IMR-90 (cell line): ENCODE results near the gene RAC2. TPM values are rescaled to one million over a fixed set of nuclear protein-coding genes. Genes with fewer than 3 reads are reported as not detected.

Experiments used
- ATAC-seq: fragments of 200-7000 bp; cut with Tn5 transposase; 2 replicates; pipeline ENCODE4 v1.9.1; 2020; ENCODE audit warnings: low read depth, mild to moderate bottlenecking, moderate library complexity
- BruUV-seq: library from RNA; stranded (reverse); fragments of 400-500 nt; replicated peaks from 2 replicates; lab custom pipeline; 2021; lab: Mats Ljungman, UMichigan
- CTCF ChIA-PET: fragments of 300-600 bp; formaldehyde crosslinking; extraction: SDS; loops from one replicate; lab custom pipeline; 2021; ENCODE audit warnings: antibody characterized with exemption; lab: Yijun Ruan, JAX
- POLR2A ChIA-PET: fragments of 300-600 bp; sonication (Branson Sonifier 250); formaldehyde crosslinking; loops from one replicate; lab custom pipeline; 2022; ENCODE audit warnings: antibody characterized with exemption; ENCODE audit not compliant: unreplicated experiment; lab: Charles Lee
- DNase-seq: peaks from one replicate; pipeline ENCODE4 v3.0.0; 2013
- H2AFZ ChIP-seq: replicated peaks from 2 replicates; pipeline ENCODE3; 2013; ENCODE audit warnings: low read length, mild to moderate bottlenecking; ENCODE audit not compliant: poor library complexity
- H2AK5ac ChIP-seq: 2 replicates; pipeline ENCODE4 v1.6.1; 2013; ENCODE audit warnings: low read depth, low read length, inconsistent platforms
- H2AK9ac ChIP-seq: replicated peaks from 2 replicates; pipeline ENCODE3; 2013; ENCODE audit warnings: mild to moderate bottlenecking, low read depth, low read length, moderate library complexity; ENCODE audit not compliant: poor library complexity
- H2BK120ac ChIP-seq: 2 replicates; pipeline ENCODE4 v1.6.1; 2013; ENCODE audit warnings: low read depth, low read length, inconsistent platforms
- H2BK15ac ChIP-seq: 3 replicates; pipeline ENCODE4 v1.6.1; 2013; ENCODE audit warnings: low read depth, low read length, inconsistent platforms
- H2BK20ac ChIP-seq: 2 replicates; pipeline ENCODE4 v1.6.1; 2013; ENCODE audit warnings: low read depth, mild to moderate bottlenecking, inconsistent platforms, low read length, moderate library complexity
- H2BK5ac ChIP-seq: 2 replicates; pipeline ENCODE4 v1.6.1; 2013; ENCODE audit warnings: mild to moderate bottlenecking, low read depth, low read length, inconsistent platforms; ENCODE audit not compliant: poor library complexity, severe bottlenecking
- H3K14ac ChIP-seq: replicated peaks from 2 replicates; pipeline ENCODE4 v1.6.1; 2013; ENCODE audit warnings: low read depth, low read length, inconsistent platforms
- H3K18ac ChIP-seq: 2 replicates; pipeline ENCODE4 v1.6.1; 2013; ENCODE audit warnings: low read depth, low read length, control low read depth
- H3K23ac ChIP-seq: 2 replicates; pipeline ENCODE4 v1.6.1; 2013; ENCODE audit warnings: low read depth, low read length, inconsistent platforms
- H3K27ac ChIP-seq: 2 replicates; pipeline ENCODE4 v1.5.1; 2013; ENCODE audit warnings: mild to moderate bottlenecking, control low read depth, low read length; ENCODE audit not compliant: insufficient read depth
- H3K27me3 ChIP-seq: 2 replicates; pipeline ENCODE4 v1.6.1; 2013; ENCODE audit warnings: low read length; ENCODE audit not compliant: control insufficient read depth, insufficient read depth
- H3K36me3 ChIP-seq: 2 replicates; pipeline ENCODE4 v1.6.1; 2013; ENCODE audit warnings: low read length, mixed read lengths; ENCODE audit not compliant: control insufficient read depth, insufficient read depth
- H3K4ac ChIP-seq: 2 replicates; pipeline ENCODE4 v1.6.1; 2013; ENCODE audit warnings: low read depth, low read length, inconsistent platforms
- H3K4me1 ChIP-seq: 2 replicates; pipeline ENCODE4 v1.6.1; 2013; ENCODE audit warnings: low read length, mixed read lengths; ENCODE audit not compliant: control insufficient read depth, insufficient read depth
- H3K4me2 ChIP-seq: 2 replicates; pipeline ENCODE4 v1.6.1; 2013; ENCODE audit warnings: low read depth, mild to moderate bottlenecking, control low read depth, low read length, moderate library complexity
- H3K4me3 ChIP-seq: 2 replicates; pipeline ENCODE4 v1.5.1; 2013; ENCODE audit warnings: low read depth, mild to moderate bottlenecking, control low read depth, low read length, moderate library complexity; ENCODE audit not compliant: insufficient read depth
- H3K56ac ChIP-seq: 2 replicates; pipeline ENCODE4 v1.6.1; 2013; ENCODE audit warnings: low read length, inconsistent platforms; ENCODE audit not compliant: insufficient read depth; ENCODE audit errors: extremely low read depth
- H3K79me1 ChIP-seq, 2 experiments: 2 replicates each; pipeline ENCODE4 v1.6.1; 2013; ENCODE audit warnings: low read length in 2 of 2, inconsistent platforms in 1 of 2, low read depth in 1 of 2
- H3K9ac ChIP-seq: 2 replicates; pipeline ENCODE4 v1.6.1; 2013; ENCODE audit warnings: low read depth, low read length, control low read depth
- H3K9me1 ChIP-seq: 2 replicates; pipeline ENCODE4 v1.6.1; 2013; ENCODE audit warnings: low read length, inconsistent platforms; ENCODE audit not compliant: insufficient read depth
- H3K9me3 ChIP-seq: 2 replicates; pipeline ENCODE4 v1.6.1; 2013; ENCODE audit warnings: low read length; ENCODE audit not compliant: control insufficient read depth, insufficient read depth
- H4K20me1 ChIP-seq: 2 replicates; pipeline ENCODE4 v1.6.1; 2013; ENCODE audit warnings: low read length, inconsistent platforms; ENCODE audit not compliant: insufficient read depth
- H4K5ac ChIP-seq: 2 replicates; pipeline ENCODE4 v1.6.1; 2013; ENCODE audit warnings: mild to moderate bottlenecking, low read depth, low read length, control low read depth
- H4K8ac ChIP-seq, 2 experiments: 2 replicates each; pipeline ENCODE4 v1.6.1; 2013; ENCODE audit warnings: low read depth in 2 of 2, low read length in 2 of 2, control low read depth in 1 of 2, inconsistent platforms in 1 of 2
- H4K91ac ChIP-seq: 2 replicates; pipeline ENCODE4 v1.6.1; 2013; ENCODE audit warnings: low read depth, low read length, inconsistent platforms; ENCODE audit not compliant: insufficient read depth
- BHLHE40 ChIP-seq: fragments of 150-350 bp; IDR thresholded peaks from 2 replicates; pipeline ENCODE4 v1.6.1; 2016; ENCODE audit warnings: mild to moderate bottlenecking, low read depth, low read length
- CEBPB ChIP-seq: IDR thresholded peaks from 2 replicates; pipeline ENCODE4 v1.6.1; 2012; ENCODE audit warnings: low read depth, low read length, improper control_type of control experiment
- CHD1 ChIP-seq: IDR thresholded peaks from 2 replicates; pipeline ENCODE4 v1.6.1; 2012; ENCODE audit warnings: low read depth, low read length, improper control_type of control experiment
- CTCF ChIP-seq: conservative IDR thresholded peaks from 2 replicates; pipeline ENCODE4 v1.5.1; 2012; ENCODE audit warnings: mild to moderate bottlenecking, low read depth, low read length, improper control_type of control experiment
- FOS ChIP-seq: fragments of 150-350 bp; IDR thresholded peaks from 2 replicates; pipeline ENCODE4 v1.6.1; 2016; ENCODE audit warnings: low read depth, low read length
- MAFK ChIP-seq: IDR thresholded peaks from 2 replicates; pipeline ENCODE4 v1.6.1; 2012; ENCODE audit warnings: low read depth, low read length, improper control_type of control experiment
- MAZ ChIP-seq: IDR thresholded peaks from 2 replicates; pipeline ENCODE4 v1.6.1; 2012; ENCODE audit warnings: low read depth, mild to moderate bottlenecking, low read length, improper control_type of control experiment, moderate library complexity, borderline replicate concordance
- MXI1 ChIP-seq: IDR thresholded peaks from 2 replicates; pipeline ENCODE4 v1.6.1; 2012; ENCODE audit warnings: low read depth, mild to moderate bottlenecking, low read length, moderate library complexity, borderline replicate concordance
- NFE2L2 ChIP-seq: fragments of 150-350 bp; IDR thresholded peaks from 2 replicates; pipeline ENCODE4 v1.6.1; 2016; ENCODE audit warnings: low read depth, mild to moderate bottlenecking, low read length
- POLR2A ChIP-seq: IDR thresholded peaks from 2 replicates; pipeline ENCODE4 v1.6.1; 2012; ENCODE audit warnings: mild to moderate bottlenecking, low read depth, low read length
- RAD21 ChIP-seq: IDR thresholded peaks from 2 replicates; pipeline ENCODE4 v1.6.1; 2012; ENCODE audit warnings: low read length, improper control_type of control experiment
- RCOR1 ChIP-seq: IDR thresholded peaks from 2 replicates; pipeline ENCODE4 v1.6.1; 2012; ENCODE audit warnings: mild to moderate bottlenecking, low read length, improper control_type of control experiment; ENCODE audit not compliant: insufficient replicate concordance
- RFX5 ChIP-seq: IDR thresholded peaks from 2 replicates; pipeline ENCODE4 v1.8.0; 2012; ENCODE audit warnings: low read depth, mild to moderate bottlenecking, low read length, moderate library complexity
- SMC3 ChIP-seq: fragments of 150-350 bp; IDR thresholded peaks from 2 replicates; pipeline ENCODE4 v1.6.1; 2016; ENCODE audit warnings: low read depth, mild to moderate bottlenecking, antibody characterized with exemption, low read length, moderate library complexity
- WGBS, 2 experiments: methylation state at CpG; one replicate each; pipeline versions ENCODE4 v1.1.5 to v1.1.7; 2013; ENCODE audit warnings: missing lambda C conversion rate in 2 of 2; ENCODE audit not compliant: insufficient read length in 1 of 2; ENCODE audit errors: extremely low coverage in 2 of 2; 5-methylcytosine and 5-hydroxymethylcytosine counted together
- dilution Hi-C: fragments of 300-500 bp; cut with HindIII; formaldehyde crosslinking; loops from one replicate; pipeline ENCODE4 v1.14.3; 2018; ENCODE audit warnings: low sequenced_read_pairs; ENCODE audit not compliant: unreplicated experiment
- in situ Hi-C: fragments of 300-500 bp; cut with MboI; formaldehyde crosslinking; loops from 3 replicates; pipeline ENCODE4 v1.14.3; 2019; ENCODE audit warnings: low sequenced_read_pairs, inconsistent platforms, mixed read lengths
- intact Hi-C: fragments of 100-400 bp; cut with micrococcal nuclease; formaldehyde crosslinking; loops from 2 replicates; pipeline ENCODE4 v1.10.0; 2022
- polyA plus RNA-seq, 3 experiments: library from polyadenylated mRNA; depleted of rRNA; stranded (reverse); fragments of >200 nt; gene quantifications; 2 replicates each; pipeline ENCODE4 v1.2.3, GENCODE V29; 2012; ENCODE audit warnings: low replicate concordance in 1 of 3
- total RNA-seq: library from RNA; depleted of rRNA; stranded (reverse); fragments of >200 nt; gene quantifications from 2 replicates; pipeline ENCODE4 v1.2.3, GENCODE V29; 2012
- TF ChIP-seq, protein P1 (sequence below): fragments of 150-350 bp; IDR thresholded peaks from 2 replicates; pipeline ENCODE4 v1.6.1; 2016; ENCODE audit warnings: low read depth, mild to moderate bottlenecking, low read length, moderate library complexity, borderline replicate concordance
- TF ChIP-seq, protein P2 (sequence below): fragments of 150-350 bp; IDR thresholded peaks from 2 replicates; pipeline ENCODE4 v1.6.1; 2017; ENCODE audit warnings: mild to moderate bottlenecking, antibody characterized with exemption, low read length, low read depth

Gene RAC2
- total and polyA plus RNA-seq, 2 of the 4 experiments (the other 2 are of a cell fraction), result 10.0 to 72.3 TPM

DNA sequence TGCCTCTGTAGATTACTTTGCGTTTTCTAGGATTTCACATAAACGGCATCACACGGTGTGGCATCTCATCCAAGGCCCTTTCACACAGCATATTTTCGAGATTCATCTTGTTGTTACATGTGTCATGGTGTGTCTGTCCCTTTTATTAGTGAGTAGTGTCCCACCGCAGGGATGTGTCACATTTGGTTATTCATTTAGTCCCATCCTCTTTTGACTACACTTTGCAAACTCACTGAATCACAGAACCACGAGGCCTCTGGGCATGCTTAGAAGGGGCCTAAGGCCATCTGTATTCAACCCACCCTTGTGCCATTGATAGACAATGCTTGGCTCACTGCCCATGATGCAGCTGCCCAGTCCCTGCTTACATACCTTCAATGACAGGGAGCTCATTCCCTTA, 4.2 kb upstream of the RAC2 start:
- no peak overlapping the region for H2BK15ac ChIP-seq
- H2AK5ac ChIP-seq, result no peak overlapping the region; the same call in 1 of the 2 replicates
- DNase-seq, result no peak
- H3K14ac ChIP-seq, result no peak overlapping the region
- no peak overlapping the region for H4K91ac ChIP-seq
- CTCF ChIA-PET, result interaction anchor here (1.4 kb wide), 1 partner anchor 12 kb away, joined by 5 read pairs; no protein-coding TSS in a partner anchor
- intact Hi-C loops (no loop called here), dilution Hi-C loops (no loop called here), in situ Hi-C loops (no loop called here)
- H3K27me3 ChIP-seq, result no peaks in the 10 kb centered on the region
- H3K9me1 ChIP-seq, result no peaks in the 10 kb centered on the region; the same call in none of the 2 replicates
- no peak overlapping the region for H3K27ac ChIP-seq
- ATAC-seq, result no peak
- H3K9me3 ChIP-seq, result no peaks in the 10 kb centered on the region
- H4K5ac ChIP-seq, result no peak overlapping the region
- POLR2A ChIA-PET, result no interaction called here
- H4K8ac ChIP-seq, result no peak overlapping the region
- no peak overlapping the region for H3K18ac ChIP-seq
- no peak overlapping the region for H3K4me3 ChIP-seq
- peak overlapping the region; percentile 38 for H2AFZ ChIP-seq
- no peak overlapping the region for H2AK9ac ChIP-seq
- H2BK20ac ChIP-seq, result no peak overlapping the region
- TF ChIP-seq MAFK (no peak), CTCF (no peak), BHLHE40 (no peak), NFE2L2 (no peak), RCOR1 (no peak), MAZ (no peak), SMC3 (no peak), FOS (no peak), MXI1 (no peak), RAD21 (no peak), RFX5 (no peak), CHD1 (no peak), CEBPB (no peak), POLR2A (no peak)
- TF ChIP-seq, protein P1, sequence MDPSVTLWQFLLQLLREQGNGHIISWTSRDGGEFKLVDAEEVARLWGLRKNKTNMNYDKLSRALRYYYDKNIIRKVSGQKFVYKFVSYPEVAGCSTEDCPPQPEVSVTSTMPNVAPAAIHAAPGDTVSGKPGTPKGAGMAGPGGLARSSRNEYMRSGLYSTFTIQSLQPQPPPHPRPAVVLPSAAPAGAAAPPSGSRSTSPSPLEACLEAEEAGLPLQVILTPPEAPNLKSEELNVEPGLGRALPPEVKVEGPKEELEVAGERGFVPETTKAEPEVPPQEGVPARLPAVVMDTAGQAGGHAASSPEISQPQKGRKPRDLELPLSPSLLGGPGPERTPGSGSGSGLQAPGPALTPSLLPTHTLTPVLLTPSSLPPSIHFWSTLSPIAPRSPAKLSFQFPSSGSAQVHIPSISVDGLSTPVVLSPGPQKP, result no peak
- TF ChIP-seq, protein P2, sequence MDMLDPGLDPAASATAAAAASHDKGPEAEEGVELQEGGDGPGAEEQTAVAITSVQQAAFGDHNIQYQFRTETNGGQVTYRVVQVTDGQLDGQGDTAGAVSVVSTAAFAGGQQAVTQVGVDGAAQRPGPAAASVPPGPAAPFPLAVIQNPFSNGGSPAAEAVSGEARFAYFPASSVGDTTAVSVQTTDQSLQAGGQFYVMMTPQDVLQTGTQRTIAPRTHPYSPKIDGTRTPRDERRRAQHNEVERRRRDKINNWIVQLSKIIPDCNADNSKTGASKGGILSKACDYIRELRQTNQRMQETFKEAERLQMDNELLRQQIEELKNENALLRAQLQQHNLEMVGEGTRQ, result no peak
- H3K9ac ChIP-seq, result no peak overlapping the region
- H3K79me1 ChIP-seq, result peaks cover 5 to 7% of the 10 kb centered on the region in 2 experiments; a peak in 3 of 4 replicates
- H3K36me3 ChIP-seq, result no peaks in the 10 kb centered on the region
- H3K4me2 ChIP-seq, result no peak overlapping the region
- WGBS, 2 experiments, result 40% methylated on average over 1 of the region's 6 CpGs; no CpG with 5 or more reads in 1 of the 2 experiments
- peaks cover 12% of the 10 kb centered on the region for H3K4me1 ChIP-seq
- no peak overlapping the region for H2BK5ac ChIP-seq
- BruUV-seq, result no TSS peak
- no peak overlapping the region for H3K4ac ChIP-seq
- no peak overlapping the region for H3K56ac ChIP-seq
- H2BK120ac ChIP-seq, result no peak overlapping the region
- H3K23ac ChIP-seq, result 0 out of 2 replicates have a peak overlapping the region, but pooled peaks have one; percentile 52
- no peaks in the 10 kb centered on the region for H4K20me1 ChIP-seq
